ENCODE data around the gene MALRD1.

Gene MALRD1

GRCh38 chr10:19221216-19221615 is 172.6 kb downstream of the MALRD1 start:
- no peak for DNase-seq (ENCODE audit: insufficient read length, low spot score)
- no peak for TF ChIP-seq POLR2A (IDR thresholded peaks at IDR 0.05; ENCODE audit: low read depth, low read length)
- FAIRE-seq = no peak

- FAIRE-seq (no peak), DNase-seq (ENCODE audit: insufficient read length, low spot score) (no peak)
- TF ChIP-seq POLR2A (IDR thresholded peaks at IDR 0.05; ENCODE audit: low read depth, low read length) = no peak
Observed at GRCh38 chr10:19226025-19226424, 177.4 kb downstream of the MALRD1 start.

- FAIRE-seq (no peak), DNase-seq (ENCODE audit: insufficient read length, low spot score) (no peak)
- no peak for TF ChIP-seq POLR2A (IDR thresholded peaks at IDR 0.05; ENCODE audit: low read depth, low read length)
Observed at GRCh38 chr10:19231034-19231433, 182.4 kb downstream of the MALRD1 start.

- no peak for FAIRE-seq
- no peak for DNase-seq (ENCODE audit: insufficient read length, low spot score)
- no peak for TF ChIP-seq POLR2A (IDR thresholded peaks at IDR 0.05; ENCODE audit: low read depth, low read length)
Observed at GRCh38 chr10:19245889-19246752, 197.5 kb downstream of the MALRD1 start.

DNA sequence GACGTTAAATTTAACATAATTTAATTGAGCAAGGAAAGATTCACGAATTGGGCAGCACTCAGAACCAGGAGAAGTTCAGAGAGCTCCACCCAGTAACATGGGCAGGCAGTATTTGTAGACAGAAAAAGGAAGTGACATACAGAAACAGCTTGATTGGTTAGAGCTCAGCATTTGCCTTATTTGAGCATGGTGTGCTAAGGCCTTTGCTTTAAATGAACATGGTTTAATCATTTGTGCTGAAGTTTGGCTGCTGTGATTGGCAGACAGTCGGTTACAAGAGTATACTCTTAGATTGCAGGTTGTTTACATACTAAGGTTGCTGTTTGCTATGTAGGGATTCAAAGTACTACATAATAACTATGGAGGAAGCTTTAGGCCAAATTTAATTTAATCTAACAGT is 199.2 kb downstream of the MALRD1 start:
- DNase-seq (ENCODE audit: insufficient read length, low spot score) = no peak
- no peak for FAIRE-seq
- TF ChIP-seq POLR2A (IDR thresholded peaks at IDR 0.05; ENCODE audit: low read depth, low read length) = no peak

- DNase-seq (ENCODE audit: insufficient read length, low spot score) (no peak), FAIRE-seq (no peak)
- no peak for TF ChIP-seq POLR2A (IDR thresholded peaks at IDR 0.05; ENCODE audit: low read depth, low read length)
Observed at GRCh38 chr10:19250546-19250945, 201.9 kb downstream of the MALRD1 start.

- no peak for DNase-seq (ENCODE audit: insufficient read length, low spot score)
- FAIRE-seq = no peak
- TF ChIP-seq POLR2A (IDR thresholded peaks at IDR 0.05; ENCODE audit: low read depth, low read length) = no peak
Observed at GRCh38 chr10:19252531-19252930, 203.9 kb downstream of the MALRD1 start.

DNA sequence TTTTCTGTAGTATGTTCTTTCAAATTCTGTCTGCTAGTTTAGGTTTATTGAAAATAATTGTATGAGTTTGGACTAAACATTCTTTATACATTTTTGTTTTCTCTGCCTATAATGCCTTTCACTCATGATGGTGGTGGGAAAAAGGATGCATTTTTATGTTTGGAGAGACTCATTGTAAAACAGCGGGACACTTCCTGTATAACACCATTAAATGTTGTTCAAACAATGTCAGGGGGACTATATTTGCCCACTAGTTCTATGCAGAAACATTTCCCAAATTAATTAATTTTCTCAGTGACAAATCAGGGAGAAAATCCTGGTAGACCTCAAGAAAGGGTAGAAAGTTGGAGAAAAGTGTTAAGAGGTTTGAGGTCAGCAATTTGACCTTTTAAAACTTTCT is 207.7 kb downstream of the MALRD1 start:
- no peak for FAIRE-seq

DNA sequence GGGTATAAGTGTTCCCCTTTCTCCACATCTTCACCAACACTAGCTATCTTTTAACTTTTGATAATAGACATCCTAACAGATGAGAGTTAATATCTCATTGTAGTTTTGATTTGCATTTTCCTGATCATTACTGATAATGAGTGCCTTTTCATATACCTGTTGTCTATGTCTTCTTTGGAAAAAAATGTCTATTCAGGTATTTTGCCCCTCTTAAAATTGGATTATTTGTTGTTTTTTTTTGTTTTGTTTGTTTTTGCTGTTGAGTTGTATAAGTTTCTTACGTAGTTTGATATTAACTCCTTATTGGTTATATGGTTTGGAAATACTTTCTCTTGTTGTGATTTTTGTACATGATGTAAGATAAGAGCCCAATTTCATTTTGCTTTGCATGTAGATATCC is 214.7 kb downstream of the MALRD1 start:
- DNase-seq (ENCODE audit: insufficient read length, low spot score) = no peak
- FAIRE-seq = no peak
- TF ChIP-seq POLR2A (IDR thresholded peaks at IDR 0.05; ENCODE audit: low read depth, low read length) = no peak

More for the DNA sequence above, 207.7 kb downstream of the MALRD1 start:
- no peak for DNase-seq (ENCODE audit: insufficient read length, low spot score)
- no peak for TF ChIP-seq POLR2A (IDR thresholded peaks at IDR 0.05; ENCODE audit: low read depth, low read length)

DNA sequence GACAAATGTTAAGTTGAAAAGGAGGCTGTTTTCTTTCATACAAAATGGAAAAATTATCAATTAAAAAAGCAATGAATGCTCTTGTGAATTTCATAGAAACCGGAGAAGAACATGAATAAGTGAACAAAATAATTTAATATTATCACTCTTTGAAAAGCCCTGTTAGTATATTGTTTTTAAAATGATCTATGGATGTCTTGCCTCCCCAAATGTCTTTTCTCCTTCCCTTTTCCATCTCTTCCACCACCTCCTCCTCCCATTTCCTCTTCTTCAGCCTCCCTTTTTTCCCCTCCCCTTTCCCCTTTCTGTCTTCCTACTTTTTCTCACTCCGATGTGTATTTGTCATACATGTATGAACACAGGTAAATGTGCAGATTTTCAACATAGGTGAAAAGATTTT is 234.7 kb downstream of the MALRD1 start:
- DNase-seq (ENCODE audit: insufficient read length, low spot score) (no peak), FAIRE-seq (no peak)
- TF ChIP-seq POLR2A (IDR thresholded peaks at IDR 0.05; ENCODE audit: low read depth, low read length) = no peak

DNA sequence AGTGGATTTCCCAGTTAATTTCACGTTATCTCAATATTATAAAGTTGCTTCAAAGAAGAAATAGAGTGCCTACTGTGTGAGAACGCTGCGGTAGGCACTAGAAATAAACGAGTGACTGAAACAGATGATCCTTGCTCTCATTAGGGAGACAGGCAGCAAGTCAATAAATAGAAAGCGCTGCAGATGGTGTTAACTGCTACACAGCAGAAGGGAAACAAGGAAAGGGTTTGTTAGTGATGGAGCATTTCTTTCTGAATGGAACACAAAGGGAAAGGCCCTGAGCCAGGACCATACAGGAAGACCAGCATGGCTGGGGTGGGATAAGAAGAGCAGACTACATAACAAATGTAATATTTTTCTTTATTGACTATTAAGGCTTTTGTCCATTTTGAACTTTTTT is 235.2 kb downstream of the MALRD1 start:
- FAIRE-seq = no peak
- no peak for DNase-seq (ENCODE audit: insufficient read length, low spot score)
- no peak for TF ChIP-seq POLR2A (IDR thresholded peaks at IDR 0.05; ENCODE audit: low read depth, low read length)

GRCh38 chr10:19290770-19291169 is 242.2 kb downstream of the MALRD1 start:
- TF ChIP-seq POLR2A (IDR thresholded peaks at IDR 0.05; ENCODE audit: low read depth, low read length) = no peak
- no peak for DNase-seq (ENCODE audit: insufficient read length, low spot score)
- no peak for FAIRE-seq

- DNase-seq (ENCODE audit: insufficient read length, low spot score) (no peak), FAIRE-seq (no peak)
- TF ChIP-seq POLR2A (IDR thresholded peaks at IDR 0.05; ENCODE audit: low read depth, low read length) = no peak
Observed at GRCh38 chr10:19294233-19294632, 245.6 kb downstream of the MALRD1 start.

- DNase-seq (ENCODE audit: insufficient read length, low spot score) (no peak), FAIRE-seq (no peak)
- TF ChIP-seq POLR2A (IDR thresholded peaks at IDR 0.05; ENCODE audit: low read depth, low read length) = no peak
Observed at GRCh38 chr10:19299645-19300044, 251.0 kb downstream of the MALRD1 start.

DNA sequence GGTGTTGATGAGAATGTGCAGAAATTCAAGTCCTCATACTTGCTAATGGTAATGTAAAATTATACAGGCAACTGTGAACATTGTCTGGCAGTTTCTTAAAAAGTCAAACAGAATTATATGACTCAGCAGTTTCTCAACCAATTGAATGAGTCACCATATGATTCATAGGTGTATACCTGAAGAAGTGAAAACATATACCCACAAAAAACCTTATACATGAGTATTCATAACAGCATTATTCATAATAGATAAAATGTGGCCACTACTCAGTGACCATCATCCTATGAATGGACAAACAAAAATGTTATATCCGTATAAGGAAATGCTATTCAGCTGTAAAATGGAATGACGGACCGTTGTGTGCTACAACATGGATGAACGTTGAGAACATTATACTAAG is 253.5 kb downstream of the MALRD1 start:
- TF ChIP-seq POLR2A (IDR thresholded peaks at IDR 0.05; ENCODE audit: low read depth, low read length) = no peak
- DNase-seq (ENCODE audit: insufficient read length, low spot score) = no peak

More for the DNA sequence above, 253.5 kb downstream of the MALRD1 start:
- FAIRE-seq = no peak
